PC-3 (cell line): Measurements from ENCODE around the gene ZNF354C. TPM values are rescaled to one million over a fixed set of nuclear protein-coding genes. Genes with fewer than 3 reads are reported as not detected.

ENCODE experiments used
- ATAC-seq: fragments of 200-7000 bp; cut with Tn5 transposase; 2 replicates; pipeline ENCODE4 v1.9.1; 2020; ENCODE audit warnings: mild to moderate bottlenecking, moderate library complexity
- BruUV-seq: library from RNA; stranded (reverse); fragments of 400-500 nt; replicated peaks from 2 replicates; lab custom pipeline; 2021; lab: Mats Ljungman, UMichigan
- CTCF ChIA-PET: fragments of 300-600 bp; sonication (Branson Sonifier 250); formaldehyde crosslinking; loops from one replicate; lab custom pipeline; 2022; ENCODE audit warnings: antibody characterized with exemption; lab: Charles Lee
- POLR2A ChIA-PET: fragments of 300-600 bp; sonication (Branson Sonifier 250); formaldehyde crosslinking; loops from one replicate; lab custom pipeline; 2022; ENCODE audit warnings: antibody characterized with exemption; ENCODE audit not compliant: unreplicated experiment; lab: Charles Lee
- DNase-seq: peaks from one replicate; pipeline ENCODE4 v3.0.0-alpha.2; 2015
- H2AFZ ChIP-seq: fragments of 300-600 bp; sonication (generic); 2 replicates; pipeline ENCODE4 v1.6.0; 2016; ENCODE audit warnings: antibody characterized with exemption, low read length
- H3F3A ChIP-seq: fragments of 300-600 bp; sonication (generic); one replicate; pipeline ENCODE4 v1.6.0; 2017; ENCODE audit warnings: antibody characterized with exemption, low read length, control low read depth, mild to moderate bottlenecking; ENCODE audit not compliant: unreplicated experiment
- H3K27ac ChIP-seq: fragments of 300-600 bp; sonication (generic); 2 replicates; pipeline ENCODE4 v1.5.1; 2016; ENCODE audit warnings: mild to moderate bottlenecking, low read length
- H3K27me3 ChIP-seq: fragments of 300-600 bp; sonication (generic); 2 replicates; pipeline ENCODE4 v1.6.1; 2016; ENCODE audit warnings: low read length, mixed read lengths
- H3K36me3 ChIP-seq: fragments of 300-600 bp; sonication (generic); 2 replicates; pipeline ENCODE4 v1.6.1; 2016; ENCODE audit warnings: low read depth, mixed run types, low read length, mixed read lengths
- H3K4me1 ChIP-seq: fragments of 300-600 bp; sonication (generic); 2 replicates; pipeline ENCODE4 v1.5.1; 2016; ENCODE audit warnings: low read length; ENCODE audit not compliant: insufficient read depth
- H3K4me2 ChIP-seq: fragments of 300-600 bp; sonication (generic); 2 replicates; pipeline ENCODE4 v1.6.0; 2016; ENCODE audit warnings: low read length
- H3K4me3 ChIP-seq: fragments of 300-600 bp; sonication (generic); 2 replicates; pipeline ENCODE4 v1.5.1; 2016; ENCODE audit warnings: mild to moderate bottlenecking, low read length, mixed read lengths
- H3K79me2 ChIP-seq: fragments of 300-600 bp; sonication (generic); 2 replicates; pipeline ENCODE4 v1.6.1; 2017; ENCODE audit warnings: low read length, mixed read lengths
- H3K9ac ChIP-seq: fragments of 300-600 bp; sonication (generic); 2 replicates; pipeline ENCODE4 v1.6.0; 2016; ENCODE audit warnings: mild to moderate bottlenecking, low read length
- H3K9me2 ChIP-seq: fragments of 300-600 bp; sonication (generic); replicated peaks from 2 replicates; pipeline ENCODE4 v1.6.1; 2016; ENCODE audit warnings: mixed run types, low read length, mixed read lengths
- H3K9me3 ChIP-seq: fragments of 300-600 bp; sonication (generic); 2 replicates; pipeline ENCODE4 v1.6.1; 2016; ENCODE audit warnings: low read length, mixed read lengths
- H4K20me1 ChIP-seq: fragments of 300-600 bp; sonication (generic); 2 replicates; pipeline ENCODE4 v1.6.1; 2016; ENCODE audit warnings: low read length, mixed read lengths
- CTCF ChIP-seq: fragments of 300-600 bp; sonication (generic); conservative IDR thresholded peaks from 2 replicates; pipeline ENCODE4 v1.5.1; 2017; ENCODE audit warnings: antibody characterized with exemption, low read depth, mild to moderate bottlenecking, low read length
- EZH2 ChIP-seq: fragments of 300-600 bp; sonication (generic); IDR thresholded peaks from one replicate; pipeline ENCODE4 v1.6.1; 2017; ENCODE audit warnings: antibody characterized with exemption, mild to moderate bottlenecking, low read length; ENCODE audit not compliant: unreplicated experiment
- EZH2phosphoT487 ChIP-seq: fragments of 300-600 bp; sonication (generic); IDR thresholded peaks from 2 replicates; pipeline ENCODE4 v1.6.1; 2018; ENCODE audit warnings: mild to moderate bottlenecking, antibody characterized with exemption, low read length, borderline replicate concordance
- intact Hi-C: fragments of 100-400 bp; cut with micrococcal nuclease; formaldehyde crosslinking; loops from 2 replicates; pipeline ENCODE4 v1.9.0; 2023
- total RNA-seq: library from RNA; depleted of rRNA; stranded (reverse); fragments of >200 nt; gene quantifications from 2 replicates; pipeline ENCODE4 v1.2.3, GENCODE V29; 2014; rRNA removed

The ZNF354C gene
- total RNA-seq, 1 experiment from 2014 or later = not detected

DNA sequence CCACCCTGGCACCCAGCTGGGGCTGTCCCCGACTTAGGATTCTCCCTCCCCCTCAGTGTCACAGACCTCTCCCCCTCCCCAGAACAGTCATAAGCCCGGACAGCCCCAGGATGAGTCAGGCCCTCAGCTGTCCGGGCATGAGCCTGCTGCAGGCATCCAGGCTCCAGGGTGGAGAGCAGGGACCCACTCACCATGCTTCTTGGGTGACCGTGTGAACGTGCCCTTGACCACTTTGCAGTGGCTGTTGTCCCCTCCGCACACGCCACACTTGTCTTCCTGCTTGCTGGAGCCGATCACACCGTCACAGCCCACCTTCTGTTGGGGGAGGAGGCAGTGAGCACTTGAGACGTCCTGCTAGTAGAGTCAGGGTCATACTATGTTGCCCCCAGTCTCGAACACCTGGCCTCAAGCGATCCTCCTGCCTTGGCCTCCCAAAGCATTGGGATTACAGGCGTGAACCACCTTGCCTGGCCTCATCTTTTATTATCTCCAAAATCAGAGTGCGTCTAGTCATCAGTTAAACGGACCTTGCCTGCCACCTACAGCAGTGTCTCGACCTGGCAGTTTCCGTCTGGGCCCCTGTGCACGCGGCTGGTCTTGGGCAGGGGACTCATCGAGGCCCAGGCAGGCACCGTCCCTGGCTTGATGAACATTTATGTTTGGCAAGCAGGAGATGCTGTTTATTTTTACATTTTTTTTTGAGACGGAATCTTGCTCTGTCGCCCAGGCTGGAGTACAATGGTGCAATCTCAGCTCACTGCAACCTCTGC, 72.6 kb downstream of the ZNF354C start:
- Histone ChIP-seq H3K4me1 (no peaks in the 10 kb centered on the region), H3K9me3 (no peaks in the 10 kb centered on the region), H3K79me2 (no peaks in the 10 kb centered on the region), H3K9ac (no peak overlapping the region), H3K9me2 (no peaks in the 10 kb centered on the region), H3F3A (no peaks in the 10 kb centered on the region), H3K27me3 (no peaks in the 10 kb centered on the region), H3K4me2 (no peak overlapping the region), H4K20me1 (no peaks in the 10 kb centered on the region), H2AFZ (no peak overlapping the region), H3K27ac (no peak overlapping the region), H3K4me3 (no peak overlapping the region), H3K36me3 (no peaks in the 10 kb centered on the region)
- BruUV-seq = no TSS peak
- ATAC-seq (no peak), DNase-seq (no peak)
- TF ChIP-seq CTCF = no peak
- TF ChIP-seq EZH2 = no peak
- no peak for TF ChIP-seq EZH2phosphoT487
- CTCF ChIA-PET = no interaction called here
- POLR2A ChIA-PET = no interaction called here
- intact Hi-C loops = no loop called here

Other genes starting within 250 kb of the ZNF354C start
- 5.9 and 6.2 TPM in 2 replicates for gene ZNF354B, start 200.4 kb upstream of the ZNF354C start, total RNA-seq
- 0.07 TPM in 1 of 2 replicates, not detected in the other for gene ZFP2, start 164.5 kb upstream of the ZNF354C start, total RNA-seq
- not detected in 2 replicates for gene ZNF454, start 119.2 kb upstream of the ZNF354C start, total RNA-seq
- not detected in 2 replicates for gene GRM6, start 65.1 kb upstream of the ZNF354C start, total RNA-seq
- gene ZNF879, start 36.6 kb upstream of the ZNF354C start, total RNA-seq = not detected in 2 replicates